Measurements from ENCODE around the gene PTRH1. TPM values are rescaled to one million over a fixed set of nuclear protein-coding genes. Genes with fewer than 3 reads are reported as not detected.
A peak's percentile ranks its signal among the peaks of the same experiment; 100 is the strongest.

Gene PTRH1
- total and polyA plus RNA-seq, 7 donors = 7.9 to 44.6 (median 21.8) TPM

DNA sequence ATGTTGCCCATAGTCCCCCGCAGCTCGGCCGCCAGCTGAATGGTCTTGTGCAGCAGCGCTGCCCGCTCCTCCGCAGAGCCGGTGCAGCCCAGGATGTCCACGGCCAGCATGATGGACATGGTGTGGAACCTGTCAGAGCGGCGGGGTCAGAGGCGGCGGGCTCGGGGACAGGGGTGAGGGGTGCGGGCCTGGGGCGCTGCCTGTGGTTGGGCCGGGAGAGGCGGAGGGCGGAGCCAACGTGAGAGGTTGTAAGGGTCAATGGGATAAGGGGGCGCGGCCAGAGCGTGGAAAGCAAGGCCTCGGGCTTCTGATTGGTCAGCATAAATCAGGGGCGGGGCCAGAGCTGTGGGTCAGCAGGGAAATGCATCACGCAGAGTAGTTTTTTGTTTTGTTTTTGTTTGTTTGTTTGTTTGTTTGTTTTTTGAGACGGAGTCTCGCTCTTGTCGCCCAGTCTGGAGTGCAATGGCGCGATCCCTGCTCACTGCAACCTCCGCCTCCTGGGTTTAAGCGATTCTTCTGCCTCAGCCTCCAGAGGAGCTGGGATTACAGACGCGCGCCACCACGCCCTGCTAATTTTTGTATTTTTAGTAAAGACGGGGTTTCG, 26.5 kb upstream of the PTRH1 start:
- ATAC-seq = peak; percentile 34 to 67 (median 47)

DNA sequence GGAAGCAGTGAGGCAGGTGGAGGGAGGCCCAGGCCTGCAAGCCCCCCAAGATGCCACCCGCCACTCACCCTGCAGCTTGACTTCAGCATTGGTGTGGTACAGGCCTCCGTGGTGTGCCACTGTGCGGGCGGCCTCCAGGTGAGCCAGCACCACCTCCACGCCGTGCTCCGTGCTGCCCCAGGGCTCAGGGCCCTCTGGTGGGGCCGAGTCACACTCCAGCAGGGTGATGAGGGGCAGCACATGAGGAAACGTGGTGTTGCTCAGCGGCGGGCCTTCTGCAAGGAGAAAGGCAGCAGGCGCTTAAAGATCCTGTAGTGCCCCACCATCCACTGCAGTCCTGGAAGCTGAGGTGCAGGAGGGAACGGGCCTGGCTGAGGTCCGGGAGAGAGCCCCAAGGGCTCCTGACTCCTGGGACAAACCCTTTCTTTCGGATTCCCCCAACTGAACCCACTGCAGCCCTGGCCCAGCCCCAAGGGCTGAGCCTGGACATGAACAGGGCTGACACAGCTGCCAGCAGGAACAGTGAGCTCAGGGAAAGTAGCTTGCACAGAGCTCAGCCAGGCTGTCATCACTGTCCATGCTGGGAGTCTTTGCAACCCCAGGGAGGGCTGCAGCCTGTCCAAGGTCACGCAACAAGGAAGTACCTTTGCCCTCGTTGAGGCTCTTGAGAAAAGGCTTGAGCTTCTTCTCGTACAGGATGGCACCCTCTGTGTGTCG, 24.3 kb upstream of the PTRH1 start:
- TF ChIP-seq, protein P1, sequence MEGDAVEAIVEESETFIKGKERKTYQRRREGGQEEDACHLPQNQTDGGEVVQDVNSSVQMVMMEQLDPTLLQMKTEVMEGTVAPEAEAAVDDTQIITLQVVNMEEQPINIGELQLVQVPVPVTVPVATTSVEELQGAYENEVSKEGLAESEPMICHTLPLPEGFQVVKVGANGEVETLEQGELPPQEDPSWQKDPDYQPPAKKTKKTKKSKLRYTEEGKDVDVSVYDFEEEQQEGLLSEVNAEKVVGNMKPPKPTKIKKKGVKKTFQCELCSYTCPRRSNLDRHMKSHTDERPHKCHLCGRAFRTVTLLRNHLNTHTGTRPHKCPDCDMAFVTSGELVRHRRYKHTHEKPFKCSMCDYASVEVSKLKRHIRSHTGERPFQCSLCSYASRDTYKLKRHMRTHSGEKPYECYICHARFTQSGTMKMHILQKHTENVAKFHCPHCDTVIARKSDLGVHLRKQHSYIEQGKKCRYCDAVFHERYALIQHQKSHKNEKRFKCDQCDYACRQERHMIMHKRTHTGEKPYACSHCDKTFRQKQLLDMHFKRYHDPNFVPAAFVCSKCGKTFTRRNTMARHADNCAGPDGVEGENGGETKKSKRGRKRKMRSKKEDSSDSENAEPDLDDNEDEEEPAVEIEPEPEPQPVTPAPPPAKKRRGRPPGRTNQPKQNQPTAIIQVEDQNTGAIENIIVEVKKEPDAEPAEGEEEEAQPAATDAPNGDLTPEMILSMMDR (IDR thresholded peaks at IDR 0.05) = no peak
- peak in 1 of 4 donors; percentile 1 for ATAC-seq
- H3K27me3 ChIP-seq (ENCODE audit: insufficient read depth in 3 of 3, low read length in 2 of 3) = peaks cover 0 to 1% (median 0%) of the 10 kb centered on the region in 3 donors
- H3K9me3 ChIP-seq = no peaks in the 10 kb centered on the region
- WGBS, 3 donors = 72 to 82% (median 75%) methylated on average over 19 of the region's 19 CpGs
- DNase-seq = peak; percentile 51 to 82
- no peak overlapping the region for H3K4me3 ChIP-seq
- H3K4me1 ChIP-seq = peaks cover 12% of the 10 kb centered on the region
- intact Hi-C loops (cut with DNase I) = loop anchor here (2.0 to 5.0 kb wide), 4 partner anchors 45 to 179 kb away; partner anchors contain the start of gene ST6GALNAC4 (in 1 of the 2)
- H3K36me3 ChIP-seq (ENCODE audit: insufficient read depth in 1 of 2, low read depth in 1 of 2) = peaks cover 0 to 19% of the 10 kb centered on the region in 2 donors
- peak overlapping the region; percentile 77 for H3K27ac ChIP-seq

More for the DNA sequence above, 26.5 kb upstream of the PTRH1 start:
- peaks cover 8% of the 10 kb centered on the region for H3K4me1 ChIP-seq
- H3K4me3 ChIP-seq = peak overlapping the region; percentile 54
- peaks cover 0 to 1% (median 0%) of the 10 kb centered on the region in 3 donors for H3K27me3 ChIP-seq (ENCODE audit: insufficient read depth in 3 of 3, low read length in 2 of 3)
- peak; percentile 62 to 88 for DNase-seq
- TF ChIP-seq, protein P1 (IDR thresholded peaks at IDR 0.05) = no peak
- peak overlapping the region; percentile 77 for H3K27ac ChIP-seq
- intact Hi-C loops (cut with DNase I) = no loop called here
- peaks cover 0 to 19% of the 10 kb centered on the region in 2 donors for H3K36me3 ChIP-seq (ENCODE audit: insufficient read depth in 1 of 2, low read depth in 1 of 2)
- 63 to 67% (median 63%) methylated on average over 38 of the region's 38 CpGs for WGBS, 3 donors
- no peaks in the 10 kb centered on the region for H3K9me3 ChIP-seq

DNA sequence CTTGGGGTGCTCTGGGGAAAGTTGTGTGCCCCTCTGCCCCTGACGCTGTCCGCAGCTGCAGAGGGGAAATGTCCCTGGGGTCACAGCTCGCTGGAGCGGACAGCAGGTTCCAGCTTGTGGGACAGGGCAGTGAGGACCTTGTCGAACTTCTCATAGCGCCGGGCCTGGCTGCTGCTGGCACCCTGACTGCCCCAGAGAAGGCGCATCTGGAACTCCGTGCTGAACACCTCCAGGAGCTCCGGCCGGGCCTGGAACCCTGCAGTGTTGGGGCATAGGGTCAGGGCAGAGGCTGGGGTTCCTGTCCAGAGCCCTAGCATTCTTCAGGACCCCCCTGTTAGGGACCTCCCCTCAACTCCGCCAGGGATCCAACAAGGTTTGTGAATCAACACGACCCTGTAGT, 23.2 kb upstream of the PTRH1 start:
- Histone ChIP-seq H3K4me3 (no peak overlapping the region), H3K27me3 (ENCODE audit: insufficient read depth in 3 of 3, low read length in 2 of 3) (peaks cover 0 to 1% (median 0%) of the 10 kb centered on the region in 3 donors), H3K9me3 (no peaks in the 10 kb centered on the region), H3K4me1 (peaks cover 19% of the 10 kb centered on the region), H3K27ac (no peak overlapping the region), H3K36me3 (ENCODE audit: insufficient read depth in 1 of 2, low read depth in 1 of 2) (peaks cover 0 to 20% of the 10 kb centered on the region in 2 donors)
- no peak for ATAC-seq
- intact Hi-C loops (cut with DNase I) = loop anchor here (2.0 to 5.0 kb wide), 4 partner anchors 46 to 180 kb away; partner anchors contain the start of gene ST6GALNAC4 (in 1 of the 2)
- 85 to 86% (median 86%) methylated on average over 13 of the region's 13 CpGs for WGBS, 3 donors
- TF ChIP-seq, protein P1 (IDR thresholded peaks at IDR 0.05) = no peak
- peak in 1 of 2 donors; percentile 42 for DNase-seq

DNA sequence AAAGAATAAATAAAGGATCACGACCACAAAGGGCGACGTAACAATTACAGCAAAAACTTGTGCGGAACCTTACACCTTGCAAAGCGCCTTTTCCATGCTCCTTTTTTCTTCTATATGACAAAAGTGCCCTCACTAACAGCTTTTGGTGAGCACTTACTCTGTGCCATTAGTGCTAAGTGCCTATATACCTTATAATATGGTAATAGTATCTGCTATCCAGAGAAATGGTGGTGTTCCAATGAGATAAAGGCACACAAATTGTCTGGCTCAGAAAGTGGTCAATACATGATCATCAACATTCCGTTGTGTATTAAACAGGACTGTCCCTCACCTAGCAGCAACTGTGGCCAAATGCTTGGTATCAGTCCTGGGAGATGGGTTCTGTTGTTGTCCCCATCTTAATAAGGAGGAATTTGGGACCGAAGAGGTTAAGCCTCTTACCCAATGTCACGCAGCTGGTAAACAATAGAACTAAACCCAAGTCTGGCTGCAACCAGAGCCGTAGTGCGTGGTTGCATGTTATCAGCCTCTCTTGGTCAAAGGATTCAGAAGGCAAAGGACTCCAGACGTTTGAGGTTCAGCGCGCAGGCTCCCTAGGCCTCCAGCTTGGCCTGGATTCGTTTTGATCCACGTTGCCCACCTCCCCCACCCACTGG, 20.2 kb upstream of the PTRH1 start:
- TF ChIP-seq, protein P1 (IDR thresholded peaks at IDR 0.05) = no peak
- Histone ChIP-seq H3K27me3 (ENCODE audit: insufficient read depth in 3 of 3, low read length in 2 of 3) (peaks cover 0 to 1% (median 0%) of the 10 kb centered on the region in 3 donors), H3K9me3 (no peaks in the 10 kb centered on the region), H3K4me1 (peaks cover 19% of the 10 kb centered on the region), H3K36me3 (ENCODE audit: insufficient read depth in 1 of 2, low read depth in 1 of 2) (peaks cover 0 to 46% of the 10 kb centered on the region in 2 donors), H3K27ac (peak overlapping the region; percentile 99), H3K4me3 (peak overlapping the region; percentile 97)
- ATAC-seq (no peak), DNase-seq (no peak)
- intact Hi-C loops (cut with DNase I) = loop anchor here (2.0 to 5.0 kb wide), 3 partner anchors 49 to 182 kb away; partner anchors contain the start of gene ST6GALNAC4 (in 1 of the 2)
- WGBS, 3 donors = 23 to 25% (median 25%) methylated on average over 15 of the region's 15 CpGs
